MM.1S (cell line): ENCODE measurements around the gene PIK3R1.

Experiments used
- DNase-seq: peaks from one replicate; pipeline ENCODE4 v3.0.0-alpha.2; 2015
- H2AFZ ChIP-seq: fragments of 300-600 bp; sonication (generic); 2 replicates; pipeline ENCODE4 v1.6.0; 2016; ENCODE audit warnings: antibody characterized with exemption, low read length
- H3F3A ChIP-seq: fragments of 300-600 bp; sonication (generic); 2 replicates; pipeline ENCODE4 v1.6.1; 2016; ENCODE audit warnings: mild to moderate bottlenecking, antibody characterized with exemption, low read length, moderate library complexity, mixed read lengths; ENCODE audit not compliant: insufficient read depth
- H3K27ac ChIP-seq: fragments of 300-600 bp; sonication (generic); 2 replicates; pipeline ENCODE4 v1.5.1; 2016; ENCODE audit warnings: mild to moderate bottlenecking, low read length
- H3K27me3 ChIP-seq: fragments of 300-600 bp; sonication (generic); replicated peaks from 2 replicates; pipeline ENCODE4 v1.6.0; 2016; ENCODE audit warnings: low read length; ENCODE audit not compliant: insufficient read depth
- H3K36me3 ChIP-seq: fragments of 300-600 bp; sonication (generic); replicated peaks from 2 replicates; pipeline ENCODE4 v1.6.1; 2016; ENCODE audit warnings: mild to moderate bottlenecking, low read length, mixed read lengths; ENCODE audit not compliant: insufficient read depth
- H3K4me1 ChIP-seq: fragments of 300-600 bp; sonication (generic); 2 replicates; pipeline ENCODE4 v1.6.1; 2016; ENCODE audit warnings: low read length, mixed read lengths
- H3K4me2 ChIP-seq: fragments of 300-600 bp; sonication (generic); 2 replicates; pipeline ENCODE4 v1.6.0; 2016; ENCODE audit warnings: low read depth, low read length
- H3K4me3 ChIP-seq: fragments of 300-600 bp; sonication (generic); 2 replicates; pipeline ENCODE4 v1.5.1; 2016; ENCODE audit warnings: low read length, mixed read lengths
- H3K79me2 ChIP-seq: fragments of 300-600 bp; sonication (generic); 2 replicates; pipeline ENCODE4 v1.6.1; 2016; ENCODE audit warnings: mixed run types, low read length, mixed read lengths
- H3K9ac ChIP-seq: fragments of 300-600 bp; sonication (generic); 2 replicates; pipeline ENCODE4 v1.6.1; 2016; ENCODE audit warnings: low read length, mixed read lengths
- H3K9me2 ChIP-seq: fragments of 300-600 bp; sonication (generic); replicated peaks from 2 replicates; pipeline ENCODE4 v1.6.1; 2016; ENCODE audit warnings: mild to moderate bottlenecking, low read length, mixed read lengths; ENCODE audit not compliant: insufficient read depth
- H3K9me3 ChIP-seq: fragments of 300-600 bp; sonication (generic); replicated peaks from 2 replicates; pipeline ENCODE4 v1.6.1; 2016; ENCODE audit warnings: mild to moderate bottlenecking, low read length, mixed read lengths; ENCODE audit not compliant: insufficient read depth
- H4K20me1 ChIP-seq: fragments of 300-600 bp; sonication (generic); 2 replicates; pipeline ENCODE4 v1.6.1; 2016; ENCODE audit warnings: mild to moderate bottlenecking, low read length, moderate library complexity, mixed read lengths; ENCODE audit not compliant: insufficient read depth
- CTCF ChIP-seq: fragments of 300-600 bp; sonication (generic); IDR thresholded peaks from 2 replicates; pipeline ENCODE4 v1.5.1; 2016; ENCODE audit warnings: antibody characterized with exemption, low read length, mixed read lengths
- EZH2 ChIP-seq: fragments of 300-600 bp; sonication (generic); optimal IDR thresholded peaks from 2 replicates; pipeline ENCODE3; 2017; ENCODE audit warnings: low read depth, mild to moderate bottlenecking, antibody characterized with exemption, low read length, mixed read lengths
- EZH2phosphoT487 ChIP-seq: fragments of 300-600 bp; sonication (generic); IDR thresholded peaks from 2 replicates; pipeline ENCODE4 v1.6.1; 2018; ENCODE audit warnings: antibody characterized with exemption, low read length

The PIK3R1 gene

GRCh38 chr5:68214482-68215207, 911 bp upstream of the PIK3R1 start:
- peak; percentile 9 for DNase-seq
- H2AFZ ChIP-seq: peak overlapping the region; percentile 61
- no peaks in the 10 kb centered on the region for H3K9me3 ChIP-seq

DNA sequence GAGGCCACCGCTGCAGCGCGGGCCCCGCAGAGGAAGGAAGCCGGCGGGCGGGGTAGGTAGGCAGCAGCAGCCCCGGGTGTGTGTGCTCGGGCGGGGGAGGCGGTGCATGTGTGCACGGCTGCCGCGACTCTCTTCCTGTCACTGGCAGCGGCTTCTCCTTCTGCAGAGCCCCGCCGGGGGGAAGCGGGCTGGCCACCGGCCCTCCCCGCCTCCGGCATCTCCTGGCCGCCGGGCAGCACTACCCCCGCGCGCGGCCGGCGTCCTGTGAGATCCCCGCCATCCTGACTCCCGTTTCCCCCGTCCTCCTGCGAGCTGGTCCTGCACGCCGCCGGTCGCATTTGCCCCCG, 315 bp downstream of the PIK3R1 start:
- no peak for TF ChIP-seq EZH2
- no peak for TF ChIP-seq EZH2phosphoT487
- peak overlapping the region; percentile 89 for H3K4me3 ChIP-seq
- H3K9ac ChIP-seq: peak overlapping the region; percentile 72

More at GRCh38 chr5:68214482-68215207, 911 bp upstream of the PIK3R1 start:
- Histone ChIP-seq H3K9me2 (no peaks in the 10 kb centered on the region), H3K27me3 (no peaks in the 10 kb centered on the region), H3K4me3 (peak overlapping the region; percentile 85), H3K4me2 (peak overlapping the region; percentile 77), H3K27ac (peak overlapping the region; percentile 76), H4K20me1 (no peaks in the 10 kb centered on the region), H3K4me1 (peaks cover 8% of the 10 kb centered on the region), H3K36me3 (no peaks in the 10 kb centered on the region), H3K9ac (peak overlapping the region; percentile 54), H3F3A (peaks cover 24% of the 10 kb centered on the region), H3K79me2 (peaks cover 34% of the 10 kb centered on the region)
- TF ChIP-seq EZH2phosphoT487 (no peak), CTCF (no peak), EZH2 (no peak)

DNA sequence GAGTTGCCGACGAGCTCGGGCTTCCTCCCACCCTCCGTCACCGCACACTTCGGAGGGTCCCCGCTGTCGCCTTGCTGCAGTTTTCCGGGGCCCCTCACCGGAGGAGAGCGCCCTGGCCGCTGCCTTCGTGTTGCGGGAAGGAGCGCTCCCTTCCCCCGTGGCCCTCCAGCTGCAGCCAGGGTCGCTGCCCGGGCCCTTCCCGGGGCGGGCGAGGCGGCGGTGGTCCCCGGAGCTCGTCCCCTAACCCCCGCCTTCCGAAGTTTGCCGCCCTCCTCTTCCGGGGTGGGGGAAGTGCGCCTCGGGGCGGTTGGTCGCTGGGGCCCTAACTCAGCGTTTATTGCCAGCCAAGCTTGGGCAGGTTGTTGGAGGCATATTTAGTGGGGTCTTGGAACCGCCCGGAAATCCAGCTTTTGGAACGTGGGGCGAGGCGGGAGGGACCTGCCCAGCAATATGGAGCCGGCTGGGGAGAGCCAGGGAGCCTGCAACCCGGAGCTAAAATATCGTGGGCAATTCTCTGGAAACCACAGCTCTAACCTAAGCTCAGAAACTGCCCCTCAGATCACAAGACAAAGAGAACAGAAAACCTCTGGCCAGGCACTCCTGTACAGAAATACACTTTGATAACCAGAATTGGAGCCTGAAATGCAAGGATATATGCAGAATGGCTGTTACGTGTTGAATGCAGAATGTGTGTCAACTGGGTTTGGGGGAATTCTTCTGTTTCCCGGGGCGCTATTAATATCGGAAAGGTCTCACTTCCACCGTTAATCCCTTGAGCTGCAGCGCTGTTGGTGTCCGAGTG, 890 bp downstream of the PIK3R1 start:
- H3K4me1 ChIP-seq: peaks cover 8% of the 10 kb centered on the region
- DNase-seq: peak; percentile 52
- H3K4me3 ChIP-seq: peak overlapping the region; percentile 89
- peak overlapping the region; percentile 72 for H3K9ac ChIP-seq
- H2AFZ ChIP-seq: peak overlapping the region; percentile 89
- H3K9me3 ChIP-seq: no peaks in the 10 kb centered on the region
- no peaks in the 10 kb centered on the region for H3K27me3 ChIP-seq
- H3K9me2 ChIP-seq: no peaks in the 10 kb centered on the region
- H3K79me2 ChIP-seq: peaks cover 52% of the 10 kb centered on the region
- H4K20me1 ChIP-seq: no peaks in the 10 kb centered on the region
- no peaks in the 10 kb centered on the region for H3K36me3 ChIP-seq
- peak overlapping the region; percentile 74 for H3K4me2 ChIP-seq
- H3K27ac ChIP-seq: peak overlapping the region; percentile 70; the same call in 1 of the 2 replicates
- TF ChIP-seq EZH2 (no peak), CTCF (no peak), EZH2phosphoT487 (no peak)
- H3F3A ChIP-seq: peaks cover 24% of the 10 kb centered on the region

More for the DNA sequence above, 315 bp downstream of the PIK3R1 start:
- DNase-seq: no peak
- Histone ChIP-seq H3K79me2 (peaks cover 46% of the 10 kb centered on the region), H3K27me3 (no peaks in the 10 kb centered on the region), H3K4me1 (peaks cover 8% of the 10 kb centered on the region), H3F3A (peaks cover 24% of the 10 kb centered on the region), H3K9me3 (no peaks in the 10 kb centered on the region), H4K20me1 (no peaks in the 10 kb centered on the region), H3K36me3 (no peaks in the 10 kb centered on the region), H2AFZ (peak overlapping the region; percentile 89), H3K4me2 (peak overlapping the region; percentile 74), H3K27ac (peak overlapping the region; percentile 70; the same call in 1 of the 2 replicates), H3K9me2 (no peaks in the 10 kb centered on the region)
